ENCODE results near the gene TIMM9. TPM values are rescaled to one million over a fixed set of nuclear protein-coding genes. Genes with fewer than 3 reads are reported as not detected.

TIMM9 gene, protein sequence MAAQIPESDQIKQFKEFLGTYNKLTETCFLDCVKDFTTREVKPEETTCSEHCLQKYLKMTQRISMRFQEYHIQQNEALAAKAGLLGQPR
- total RNA-seq = 41.5 and 51.8 TPM in 2 replicates

GRCh38 chr14:58427281-58428117, at the start of gene TIMM9, which contains the start of gene KIAA0586:
TSS of gene TIMM9 (minus strand) at chr14:58427531. CDS start at chr14:58411945, 15,586 bp downstream.
TSS of gene KIAA0586 (plus strand) at chr14:58427719. CDS start at chr14:58428265, 546 bp downstream.

GRCh38 chr14:58395812-58396788, 31.2 kb downstream of the TIMM9 start, which contains the start of gene TOMM20L:
TSS of gene TOMM20L (plus strand) at chr14:58395930. CDS start at chr14:58395958, 28 bp downstream.

Other genes starting within 250 kb of the TIMM9 start
- 47.9 and 58.1 TPM in 2 replicates for gene ACTR10, start 227.4 kb downstream of the TIMM9 start, total RNA-seq
- gene PSMA3, start 182.7 kb downstream of the TIMM9 start, total RNA-seq = 59.2 and 148 TPM in 2 replicates
- gene ARID4A, start 129.0 kb downstream of the TIMM9 start, total RNA-seq = 0.98 and 5.2 TPM in 2 replicates
- not detected in 2 replicates for gene TOMM20L, start 31.6 kb downstream of the TIMM9 start, total RNA-seq
- 8.9 and 16.3 TPM in 2 replicates for gene KIAA0586, start 188 bp upstream of the TIMM9 start, total RNA-seq
- 7.0 and 9.1 TPM in 2 replicates for gene DACT1, start 210.4 kb upstream of the TIMM9 start, total RNA-seq

Data from mesangial cell (primary cell).